ENCODE results near the gene GTF2H2C. TPM values are rescaled to one million over a fixed set of nuclear protein-coding genes. Genes with fewer than 3 reads are reported as not detected.

The GTF2H2C gene
- total and polyA plus RNA-seq, 4 donors: 18.3 to 83.4 (median 26.7) TPM

DNA sequence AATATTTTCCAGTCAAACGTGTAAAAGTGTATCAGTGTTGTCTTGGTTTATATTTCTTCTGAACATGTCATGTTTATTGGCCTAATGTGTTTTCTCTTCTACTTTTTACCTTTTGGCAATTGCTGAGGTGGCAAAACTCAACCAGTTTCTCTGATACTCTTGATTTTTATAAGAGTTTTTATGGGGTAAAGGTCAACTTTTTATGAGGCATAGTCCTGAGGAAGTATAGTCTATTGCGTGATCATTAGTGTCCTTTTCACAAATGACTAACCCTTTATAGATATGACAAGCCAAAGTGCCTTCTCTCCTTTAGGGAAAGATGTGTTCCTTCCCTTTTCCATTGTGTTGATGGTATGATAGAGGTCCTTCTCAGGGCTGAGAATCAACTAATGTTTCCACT lies 34.5 kb upstream of the GTF2H2C start:
- no peaks in the 10 kb centered on the region for H3K27me3 ChIP-seq (ENCODE audit: control insufficient read depth in 3 of 3, insufficient read depth in 3 of 3, low read length in 2 of 3)
- no peak overlapping the region for H3K4me3 ChIP-seq
- no peaks in the 10 kb centered on the region for H3K9me3 ChIP-seq (ENCODE audit: control insufficient read depth in 4 of 4, insufficient read depth in 3 of 4, low read length in 3 of 4)
- ATAC-seq (ENCODE audit: insufficient read depth, low FRiP score) (no peak), DNase-seq (no peak)
- H3K4me1 ChIP-seq (ENCODE audit: control insufficient read depth in 5 of 5, insufficient read depth in 5 of 5, low read length in 5 of 5): peaks cover 0 to 7% (median 2%) of the 10 kb centered on the region in 5 donors
- 88 to 94% methylated on average over 2 of the region's 2 CpGs for WGBS, 2 donors
- H3K9ac ChIP-seq (ENCODE audit: insufficient read depth in 1 of 2, low read length in 2 of 2): no peak overlapping the region
- TF ChIP-seq, protein P1, sequence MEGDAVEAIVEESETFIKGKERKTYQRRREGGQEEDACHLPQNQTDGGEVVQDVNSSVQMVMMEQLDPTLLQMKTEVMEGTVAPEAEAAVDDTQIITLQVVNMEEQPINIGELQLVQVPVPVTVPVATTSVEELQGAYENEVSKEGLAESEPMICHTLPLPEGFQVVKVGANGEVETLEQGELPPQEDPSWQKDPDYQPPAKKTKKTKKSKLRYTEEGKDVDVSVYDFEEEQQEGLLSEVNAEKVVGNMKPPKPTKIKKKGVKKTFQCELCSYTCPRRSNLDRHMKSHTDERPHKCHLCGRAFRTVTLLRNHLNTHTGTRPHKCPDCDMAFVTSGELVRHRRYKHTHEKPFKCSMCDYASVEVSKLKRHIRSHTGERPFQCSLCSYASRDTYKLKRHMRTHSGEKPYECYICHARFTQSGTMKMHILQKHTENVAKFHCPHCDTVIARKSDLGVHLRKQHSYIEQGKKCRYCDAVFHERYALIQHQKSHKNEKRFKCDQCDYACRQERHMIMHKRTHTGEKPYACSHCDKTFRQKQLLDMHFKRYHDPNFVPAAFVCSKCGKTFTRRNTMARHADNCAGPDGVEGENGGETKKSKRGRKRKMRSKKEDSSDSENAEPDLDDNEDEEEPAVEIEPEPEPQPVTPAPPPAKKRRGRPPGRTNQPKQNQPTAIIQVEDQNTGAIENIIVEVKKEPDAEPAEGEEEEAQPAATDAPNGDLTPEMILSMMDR (IDR thresholded peaks at IDR 0.05; ENCODE audit: control extremely low read depth, extremely low read depth): no peak
- peaks cover 0 to 3% (median 0%) of the 10 kb centered on the region in 4 donors for H3K36me3 ChIP-seq (ENCODE audit: control insufficient read depth in 4 of 4, insufficient read depth in 4 of 4, low read length in 4 of 4)
- no peak overlapping the region for H3K27ac ChIP-seq (ENCODE audit: low read depth in 1 of 2, low read length in 1 of 2)

DNA sequence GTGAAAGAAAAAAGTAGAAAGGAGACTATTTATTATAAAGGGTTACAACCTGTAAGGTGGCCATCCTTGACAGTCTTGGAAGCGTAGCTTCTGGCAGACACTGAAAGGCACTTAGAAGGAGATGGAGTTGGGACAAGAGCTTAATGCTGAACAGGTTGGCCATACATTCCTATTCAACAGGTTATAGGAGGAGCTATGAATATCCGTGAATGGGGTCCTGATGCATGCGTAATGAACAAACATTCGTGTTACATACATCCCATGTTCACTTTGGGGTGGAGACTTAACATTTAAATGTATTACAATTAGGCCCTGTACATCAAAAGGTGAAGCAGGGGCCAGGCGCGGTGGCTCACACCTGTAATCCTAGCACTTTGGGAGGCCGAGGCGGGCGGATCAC lies 33.3 kb upstream of the GTF2H2C start:
- 96 to 97% methylated on average over 9 of the region's 9 CpGs for WGBS, 2 donors
- ATAC-seq (ENCODE audit: insufficient read depth, low FRiP score) (no peak), DNase-seq (no peak)
- Histone ChIP-seq H3K4me3 (no peak overlapping the region), H3K9ac (ENCODE audit: insufficient read depth in 1 of 2, low read length in 2 of 2) (no peak overlapping the region), H3K4me1 (ENCODE audit: control insufficient read depth in 5 of 5, insufficient read depth in 5 of 5, low read length in 5 of 5) (peaks cover 0 to 6% (median 3%) of the 10 kb centered on the region in 5 donors), H3K27ac (ENCODE audit: low read depth in 1 of 2, low read length in 1 of 2) (peak overlapping the region in 1 of 2 donors; percentile 22), H3K9me3 (ENCODE audit: control insufficient read depth in 4 of 4, insufficient read depth in 3 of 4, low read length in 3 of 4) (no peaks in the 10 kb centered on the region), H3K27me3 (ENCODE audit: control insufficient read depth in 3 of 3, insufficient read depth in 3 of 3, low read length in 2 of 3) (no peaks in the 10 kb centered on the region), H3K36me3 (ENCODE audit: control insufficient read depth in 4 of 4, insufficient read depth in 4 of 4, low read length in 4 of 4) (peaks cover 0 to 3% (median 0%) of the 10 kb centered on the region in 4 donors)
- TF ChIP-seq, protein P1 (IDR thresholded peaks at IDR 0.05; ENCODE audit: control extremely low read depth, extremely low read depth): no peak

DNA sequence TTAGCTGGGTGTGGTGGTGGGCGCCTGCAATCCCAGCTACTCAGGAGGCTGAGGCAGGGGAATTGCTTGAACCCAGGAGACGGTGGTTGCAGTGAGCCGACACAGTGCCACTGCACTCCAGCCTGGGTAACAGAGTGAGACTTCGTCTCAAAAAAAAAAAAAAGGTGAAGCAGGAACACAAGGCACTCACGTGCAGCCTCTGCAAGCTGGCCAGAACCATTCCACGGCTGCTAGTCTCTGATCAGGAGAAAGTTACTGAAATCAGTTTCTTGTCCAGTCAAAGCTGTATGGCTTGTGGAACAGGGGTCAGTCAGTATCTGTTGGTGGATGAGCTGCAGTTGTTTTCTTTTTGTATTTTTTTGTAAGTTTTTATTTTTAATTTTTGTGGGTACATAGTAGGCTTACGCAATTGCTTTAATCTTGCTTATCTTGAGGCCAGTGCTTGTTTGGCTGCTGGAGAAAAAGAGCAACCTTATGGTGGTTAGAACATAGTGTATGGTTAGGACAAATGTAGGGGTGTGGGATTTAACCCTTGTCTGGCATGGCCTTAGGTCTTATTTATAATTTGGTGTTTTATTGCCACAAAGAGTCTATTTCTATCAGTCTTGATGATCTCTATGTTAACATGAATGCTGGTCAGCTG lies 32.7 kb upstream of the GTF2H2C start:
- no peak for ATAC-seq (ENCODE audit: insufficient read depth, low FRiP score)
- Histone ChIP-seq H3K4me1 (ENCODE audit: control insufficient read depth in 5 of 5, insufficient read depth in 5 of 5, low read length in 5 of 5) (peaks cover 0 to 6% (median 3%) of the 10 kb centered on the region in 5 donors), H3K9me3 (ENCODE audit: control insufficient read depth in 4 of 4, insufficient read depth in 3 of 4, low read length in 3 of 4) (no peaks in the 10 kb centered on the region), H3K27me3 (ENCODE audit: control insufficient read depth in 3 of 3, insufficient read depth in 3 of 3, low read length in 2 of 3) (no peaks in the 10 kb centered on the region), H3K27ac (ENCODE audit: low read depth in 1 of 2, low read length in 1 of 2) (no peak overlapping the region), H3K36me3 (ENCODE audit: control insufficient read depth in 4 of 4, insufficient read depth in 4 of 4, low read length in 4 of 4) (peaks cover 0 to 3% (median 0%) of the 10 kb centered on the region in 4 donors), H3K9ac (ENCODE audit: insufficient read depth in 1 of 2, low read length in 2 of 2) (no peak overlapping the region), H3K4me3 (no peak overlapping the region)
- 78 to 84% methylated on average over 7 of the region's 7 CpGs for WGBS, 2 donors
- TF ChIP-seq, protein P1 (IDR thresholded peaks at IDR 0.05; ENCODE audit: control extremely low read depth, extremely low read depth): no peak
- DNase-seq: no peak

All from lung (tissue), 12 donors.